Endothelial cell (in vitro differentiated cells): Measurements from ENCODE around the gene SMCO4. TPM values are rescaled to one million over a fixed set of nuclear protein-coding genes. Genes with fewer than 3 reads are reported as not detected.
A peak's percentile ranks its signal among the peaks of the same experiment; 100 is the strongest.

ENCODE experiments used
- DNase-seq: peaks from one replicate; pipeline ENCODE4 v3.0.0; 2021; ENCODE audit warnings: low spot score
- H3K27ac Mint-ChIP-seq: one replicate; pipeline ENCODE4 v1.8.0; 2021; ENCODE audit warnings: mixed read lengths, inconsistent platforms; ENCODE audit not compliant: unreplicated experiment
- H3K27me3 Mint-ChIP-seq: one replicate; pipeline ENCODE4 v1.8.0; 2021; ENCODE audit warnings: mild to moderate bottlenecking, moderate library complexity, mixed read lengths, inconsistent platforms; ENCODE audit not compliant: unreplicated experiment
- H3K36me3 Mint-ChIP-seq: one replicate; pipeline ENCODE4 v1.8.0; 2021; ENCODE audit warnings: mild to moderate bottlenecking, low read depth, mixed read lengths, inconsistent platforms; ENCODE audit not compliant: unreplicated experiment
- H3K4me1 Mint-ChIP-seq: one replicate; pipeline ENCODE4 v1.8.0; 2021; ENCODE audit warnings: mild to moderate bottlenecking, mixed read lengths, inconsistent platforms; ENCODE audit not compliant: unreplicated experiment
- H3K4me3 Mint-ChIP-seq: one replicate; pipeline ENCODE4 v1.8.0; 2021; ENCODE audit warnings: mild to moderate bottlenecking, mixed read lengths, inconsistent platforms; ENCODE audit not compliant: unreplicated experiment
- H3K9me3 Mint-ChIP-seq: one replicate; pipeline ENCODE4 v1.8.0; 2021; ENCODE audit warnings: mixed read lengths, inconsistent platforms; ENCODE audit not compliant: unreplicated experiment
- total RNA-seq: library from RNA; stranded (reverse); fragmentation: NEBNext Ultra II Directional; extraction: Animal tissue kit (Norgen Biotek cat#: 25700); gene quantifications from one replicate; pipeline ENCODE4 v1.2.1, GENCODE V29; 2021; ENCODE audit not compliant: unreplicated experiment
- TF ChIP-seq, protein P1 (sequence below): fragments of 200-600 bp; sonication (generic); IDR thresholded peaks from one replicate; pipeline ENCODE4 v1.5.0; 2021; ENCODE audit warnings: antibody characterized with exemption; ENCODE audit not compliant: unreplicated experiment

SMCO4 gene
- total RNA-seq, 1 donor from 2014 or later: 23.7 TPM

DNA sequence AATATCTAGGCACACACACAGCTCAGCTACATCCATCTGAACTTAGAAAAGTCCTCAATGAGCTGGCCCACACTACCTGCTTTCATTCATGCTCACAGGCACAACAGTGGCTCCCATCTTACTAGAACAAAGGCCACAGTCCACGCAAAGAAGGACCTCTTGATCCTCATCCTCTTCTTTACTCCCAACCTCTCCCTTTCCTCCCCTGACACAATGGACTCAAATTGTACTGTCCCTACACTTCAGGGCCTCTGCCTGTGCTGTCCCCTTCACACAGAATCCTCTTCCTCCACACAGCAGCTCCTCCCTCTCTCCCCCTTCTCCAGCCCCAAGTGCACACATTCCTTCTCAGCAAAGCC lies 12.7 kb downstream of the SMCO4 start:
- no peak for DNase-seq
- peaks cover 56% of the 10 kb centered on the region for H3K4me1 Mint-ChIP-seq
- no peak overlapping the region for H3K4me3 Mint-ChIP-seq
- peaks cover 8% of the 10 kb centered on the region for H3K36me3 Mint-ChIP-seq
- TF ChIP-seq, protein P1, sequence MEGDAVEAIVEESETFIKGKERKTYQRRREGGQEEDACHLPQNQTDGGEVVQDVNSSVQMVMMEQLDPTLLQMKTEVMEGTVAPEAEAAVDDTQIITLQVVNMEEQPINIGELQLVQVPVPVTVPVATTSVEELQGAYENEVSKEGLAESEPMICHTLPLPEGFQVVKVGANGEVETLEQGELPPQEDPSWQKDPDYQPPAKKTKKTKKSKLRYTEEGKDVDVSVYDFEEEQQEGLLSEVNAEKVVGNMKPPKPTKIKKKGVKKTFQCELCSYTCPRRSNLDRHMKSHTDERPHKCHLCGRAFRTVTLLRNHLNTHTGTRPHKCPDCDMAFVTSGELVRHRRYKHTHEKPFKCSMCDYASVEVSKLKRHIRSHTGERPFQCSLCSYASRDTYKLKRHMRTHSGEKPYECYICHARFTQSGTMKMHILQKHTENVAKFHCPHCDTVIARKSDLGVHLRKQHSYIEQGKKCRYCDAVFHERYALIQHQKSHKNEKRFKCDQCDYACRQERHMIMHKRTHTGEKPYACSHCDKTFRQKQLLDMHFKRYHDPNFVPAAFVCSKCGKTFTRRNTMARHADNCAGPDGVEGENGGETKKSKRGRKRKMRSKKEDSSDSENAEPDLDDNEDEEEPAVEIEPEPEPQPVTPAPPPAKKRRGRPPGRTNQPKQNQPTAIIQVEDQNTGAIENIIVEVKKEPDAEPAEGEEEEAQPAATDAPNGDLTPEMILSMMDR: no peak
- H3K27ac Mint-ChIP-seq: peak overlapping the region; percentile 84
- peaks cover 4% of the 10 kb centered on the region for H3K27me3 Mint-ChIP-seq
- no peaks in the 10 kb centered on the region for H3K9me3 Mint-ChIP-seq

DNA sequence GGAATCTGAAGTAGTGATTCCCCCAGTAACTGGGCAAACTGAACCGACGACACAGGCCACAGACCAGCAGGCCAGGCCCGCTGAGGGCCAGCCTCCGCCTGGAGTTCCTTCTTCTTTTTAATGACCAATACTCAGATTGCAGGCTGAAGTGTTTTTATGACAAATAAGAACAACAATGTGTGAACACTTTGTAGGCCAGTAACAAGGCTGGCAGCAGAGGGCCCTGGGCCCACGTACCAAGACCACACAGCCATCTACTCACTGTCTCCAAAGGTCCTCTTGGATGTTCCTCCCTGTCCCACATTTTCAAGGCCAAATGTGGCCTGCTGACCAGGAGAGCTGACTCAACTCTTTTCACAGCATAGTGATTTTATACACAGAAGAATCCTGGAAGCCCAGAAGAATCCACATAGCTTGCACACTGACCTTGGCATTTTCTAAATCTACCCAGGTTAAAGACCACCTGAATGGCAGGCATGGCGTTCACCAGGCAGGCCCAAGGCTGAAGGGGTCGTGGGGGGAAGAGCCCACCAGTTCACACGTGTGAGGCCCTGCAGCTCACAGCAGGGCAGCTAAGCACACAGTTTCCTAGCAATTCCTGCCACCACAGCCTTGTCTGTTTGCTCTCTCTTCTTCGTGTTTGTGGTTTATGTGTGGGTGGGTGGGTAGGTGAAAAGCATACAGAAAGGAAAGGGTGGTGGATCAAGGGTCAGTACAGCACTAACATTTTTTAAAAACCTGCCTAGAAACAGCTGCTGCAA lies 13.3 kb downstream of the SMCO4 start:
- DNase-seq: no peak
- peak overlapping the region; percentile 84 for H3K27ac Mint-ChIP-seq
- H3K4me1 Mint-ChIP-seq: peaks cover 55% of the 10 kb centered on the region
- no peak overlapping the region for H3K4me3 Mint-ChIP-seq
- peaks cover 3% of the 10 kb centered on the region for H3K36me3 Mint-ChIP-seq
- TF ChIP-seq, protein P1: no peak
- H3K9me3 Mint-ChIP-seq: no peaks in the 10 kb centered on the region
- peaks cover 4% of the 10 kb centered on the region for H3K27me3 Mint-ChIP-seq

DNA sequence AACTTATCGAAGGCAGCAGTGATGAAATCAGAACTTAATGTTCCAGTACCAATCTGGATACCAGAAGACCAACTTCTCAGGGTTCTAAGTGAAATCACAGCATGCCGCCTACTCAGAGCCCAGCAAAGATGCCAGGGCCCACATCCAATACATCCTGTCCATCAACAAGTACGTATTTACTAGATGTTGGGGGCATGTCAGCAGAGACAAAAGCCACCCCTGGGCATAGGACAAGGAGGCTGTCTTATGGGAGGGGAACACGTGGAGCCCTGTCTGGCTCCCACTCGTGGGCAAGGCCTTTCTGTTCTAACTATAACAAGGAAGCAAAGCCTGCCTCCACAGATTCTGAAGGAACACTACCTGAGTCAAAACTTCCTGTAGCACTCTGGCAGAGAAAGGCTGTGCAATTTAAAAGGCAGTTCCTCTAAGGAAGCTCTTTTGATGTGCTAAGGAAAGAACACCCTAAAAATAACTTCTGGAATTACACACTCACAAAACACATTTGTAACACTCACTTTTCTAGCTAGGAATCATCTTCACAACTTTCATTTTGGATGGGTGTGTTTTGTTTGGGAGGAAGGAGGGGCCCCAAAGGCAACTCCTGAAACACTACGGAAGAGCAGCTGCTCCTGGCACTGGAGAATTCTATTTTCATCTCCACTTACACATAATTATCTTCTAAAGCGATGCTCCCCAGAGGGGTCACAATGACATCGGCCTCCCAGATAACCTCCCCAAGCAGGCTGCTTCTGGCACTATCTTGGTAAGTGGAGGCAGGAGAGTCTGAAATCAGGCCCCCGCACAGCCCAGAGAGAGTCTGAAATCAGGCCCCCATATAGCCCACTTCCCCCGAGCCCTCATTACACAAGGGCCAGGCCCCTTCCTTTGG lies 14.2 kb downstream of the SMCO4 start:
- Mint-ChIP-seq H3K36me3 (peaks cover 3% of the 10 kb centered on the region), H3K4me1 (peaks cover 62% of the 10 kb centered on the region), H3K27me3 (peaks cover 4% of the 10 kb centered on the region), H3K9me3 (no peaks in the 10 kb centered on the region), H3K27ac (peak overlapping the region; percentile 84), H3K4me3 (no peak overlapping the region)
- DNase-seq: no peak
- TF ChIP-seq, protein P1: no peak

DNA sequence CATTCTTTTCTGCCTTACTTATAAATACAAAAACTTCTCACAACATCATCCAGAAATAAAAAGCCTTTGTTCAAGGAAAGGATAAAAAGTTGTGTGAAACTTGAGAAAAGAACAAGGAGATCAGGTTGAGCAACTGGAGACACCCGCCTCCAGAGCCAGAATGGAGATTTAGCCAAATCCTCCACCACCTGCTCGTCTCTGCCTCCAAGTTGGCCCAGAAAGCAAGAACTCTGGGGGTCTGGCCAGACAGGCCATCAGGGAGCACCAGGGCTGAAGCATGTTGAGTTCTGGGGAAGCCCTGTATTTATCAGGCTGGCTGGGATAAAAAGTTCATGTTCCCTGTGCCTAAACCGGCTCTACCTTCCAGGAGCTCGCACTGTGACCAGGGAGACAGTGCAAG lies 14.9 kb downstream of the SMCO4 start:
- peaks cover 3% of the 10 kb centered on the region for H3K36me3 Mint-ChIP-seq
- H3K4me1 Mint-ChIP-seq: peaks cover 67% of the 10 kb centered on the region
- DNase-seq: no peak
- peak overlapping the region; percentile 31 for H3K27ac Mint-ChIP-seq
- H3K27me3 Mint-ChIP-seq: peaks cover 4% of the 10 kb centered on the region
- H3K4me3 Mint-ChIP-seq: no peak overlapping the region
- no peaks in the 10 kb centered on the region for H3K9me3 Mint-ChIP-seq
- TF ChIP-seq, protein P1: no peak
